Measurements from ENCODE around the gene ADAMTS16. TPM values are rescaled to one million over a fixed set of nuclear protein-coding genes. Genes with fewer than 3 reads are reported as not detected.

ADAMTS16 gene
- total and polyA plus RNA-seq, 9 donors = 7.4 to 32.7 (median 13.6) TPM

- H3K27ac ChIP-seq = no peak overlapping the region
- WGBS, 3 donors = 24 to 51% (median 27%) methylated on average over 9 of the region's 9 CpGs
- no peak overlapping the region for H3K4me3 ChIP-seq
- intact Hi-C loops (cut with DNase I) = no loop called here
- peak in 2 of 5 donors; percentile 54 to 74 for DNase-seq
- no peaks in the 10 kb centered on the region for H3K27me3 ChIP-seq
- no peaks in the 10 kb centered on the region for H3K36me3 ChIP-seq
- H3K4me1 ChIP-seq (ENCODE audit: insufficient read depth) = peaks cover 6% of the 10 kb centered on the region
- no peak for TF ChIP-seq EP300 (IDR thresholded peaks at IDR 0.05)
- TF ChIP-seq POLR2A (IDR thresholded peaks at IDR 0.05) = no peak
- no peak for TF ChIP-seq CTCF (IDR thresholded peaks at IDR 0.05)
- H3K9me3 ChIP-seq = no peaks in the 10 kb centered on the region
Observed at GRCh38 chr5:5326115-5326758, 186.1 kb downstream of the ADAMTS16 start.

- H3K27ac ChIP-seq = no peak overlapping the region
- H3K4me1 ChIP-seq (ENCODE audit: insufficient read depth) = peaks cover 6% of the 10 kb centered on the region
- no peak for DNase-seq
- TF ChIP-seq CTCF (IDR thresholded peaks at IDR 0.05) = no peak
- no peak for TF ChIP-seq POLR2A (IDR thresholded peaks at IDR 0.05)
- no peak for TF ChIP-seq EP300 (IDR thresholded peaks at IDR 0.05)
- no peaks in the 10 kb centered on the region for H3K9me3 ChIP-seq
- WGBS, 3 donors = 88 to 92% (median 91%) methylated on average over 8 of the region's 8 CpGs
- H3K36me3 ChIP-seq = no peaks in the 10 kb centered on the region
- no peak overlapping the region for H3K4me3 ChIP-seq
- no peaks in the 10 kb centered on the region for H3K27me3 ChIP-seq
- intact Hi-C loops (cut with DNase I) = no loop called here
Observed at GRCh38 chr5:5327126-5327525, 187.0 kb downstream of the ADAMTS16 start.

GRCh38 chr5:5330728-5331452 lies 190.8 kb downstream of the ADAMTS16 start:
- peaks cover 4% of the 10 kb centered on the region for H3K4me1 ChIP-seq (ENCODE audit: insufficient read depth)
- H3K27me3 ChIP-seq = no peaks in the 10 kb centered on the region
- no peaks in the 10 kb centered on the region for H3K36me3 ChIP-seq
- no peaks in the 10 kb centered on the region for H3K9me3 ChIP-seq
- TF ChIP-seq POLR2A (IDR thresholded peaks at IDR 0.05) = no peak
- TF ChIP-seq CTCF (IDR thresholded peaks at IDR 0.05) = no peak
- TF ChIP-seq EP300 (IDR thresholded peaks at IDR 0.05) = no peak
- 83 to 85% (median 84%) methylated on average over 4 of the region's 4 CpGs for WGBS, 3 donors
- H3K27ac ChIP-seq = no peak overlapping the region
- no peak overlapping the region for H3K4me3 ChIP-seq
- intact Hi-C loops (cut with DNase I) = no loop called here
- DNase-seq = no peak

GRCh38 chr5:5331848-5332247 lies 191.7 kb downstream of the ADAMTS16 start:
- Histone ChIP-seq H3K27ac (no peak overlapping the region), H3K36me3 (no peaks in the 10 kb centered on the region), H3K4me3 (no peak overlapping the region), H3K27me3 (no peaks in the 10 kb centered on the region), H3K4me1 (ENCODE audit: insufficient read depth) (no peaks in the 10 kb centered on the region), H3K9me3 (no peaks in the 10 kb centered on the region)
- TF ChIP-seq CTCF (IDR thresholded peaks at IDR 0.05) = no peak
- TF ChIP-seq POLR2A (IDR thresholded peaks at IDR 0.05) = no peak
- no peak for TF ChIP-seq EP300 (IDR thresholded peaks at IDR 0.05)
- 78 to 83% (median 79%) methylated on average over 6 of the region's 6 CpGs for WGBS, 3 donors
- intact Hi-C loops (cut with DNase I) = no loop called here
- no peak for DNase-seq

All from ovary (tissue), 9 donors.